K562 (cell line): Measurements from ENCODE around the gene PRKRIP1.

Experiments used
- CHD2 ChIP-seq: IDR thresholded peaks from 2 replicates; pipeline ENCODE4 v1.6.1; 2011; ENCODE audit warnings: low read depth, low read length
- EZH2 ChIP-seq: IDR thresholded peaks from 2 replicates; pipeline ENCODE4 v1.6.1; 2012; ENCODE audit warnings: low read depth, mild to moderate bottlenecking, inconsistent platforms, low read length, borderline replicate concordance
- HDAC1 ChIP-seq, 2 experiments: fragments of 450-650 bp; IDR thresholded peaks; 2 replicates each; pipeline ENCODE4 v1.6.1; 2016 to 2017; ENCODE audit warnings: inconsistent platforms in 1 of 2, mild to moderate bottlenecking in 1 of 2, moderate library complexity in 1 of 2
- KDM1A ChIP-seq, 2 experiments: fragments of 450-650 bp; IDR thresholded peaks; 2 replicates each; pipeline ENCODE4 v1.6.1; 2016; ENCODE audit warnings: mild to moderate bottlenecking in 2 of 2
- NCOA2 ChIP-seq, 2 experiments: fragments of 450-650 bp; IDR thresholded peaks; 2 replicates each; pipeline ENCODE4 v1.6.1; 2018; ENCODE audit warnings: mild to moderate bottlenecking in 2 of 2, moderate library complexity in 1 of 2; ENCODE audit not compliant: partially characterized antibody in 2 of 2
- RNF2 ChIP-seq: sonication (generic); IDR thresholded peaks from 2 replicates; pipeline ENCODE4 v1.6.1; 2016
- SIRT6 ChIP-seq: IDR thresholded peaks from one replicate; pipeline ENCODE4 v1.6.1; 2012; ENCODE audit warnings: low read depth, mild to moderate bottlenecking, control low read depth, inconsistent platforms, low read length, moderate library complexity
- TRIM25 ChIP-seq: fragments of 450-650 bp; IDR thresholded peaks from 2 replicates; pipeline ENCODE4 v1.7.0; 2016; ENCODE audit warnings: borderline replicate concordance
- ZBTB1 ChIP-seq: sonication (generic); formaldehyde crosslinking; IDR thresholded peaks from 2 replicates; pipeline ENCODE4 v1.8.1; 2023; ENCODE audit warnings: missing genetic modification reagents, low read depth, mild to moderate bottlenecking, borderline replicate concordance
- ZNF318 ChIP-seq, 2 experiments: fragments of 450-650 bp; IDR thresholded peaks; 2 replicates each; pipeline ENCODE4 v1.6.1; 2016; ENCODE audit warnings: mild to moderate bottlenecking in 2 of 2, borderline replicate concordance in 1 of 2, low read depth in 1 of 2, moderate library complexity in 1 of 2
- ZNF785 ChIP-seq: fragments of 250-450 bp; sonication (Bioruptor Pico); IDR thresholded peaks from 2 replicates; pipeline ENCODE4 v1.4.0; 2020; ENCODE audit warnings: mild to moderate bottlenecking
- TF ChIP-seq, protein P1 (sequence below), 3 experiments: IDR thresholded peaks in 2 of 3; conservative IDR thresholded peaks in 1 of 3; 2 replicates each; pipeline ENCODE4 v1.5.1; 2011 to 2012; ENCODE audit warnings: low read length in 3 of 3, mild to moderate bottlenecking in 3 of 3, control low read depth in 2 of 3, improper control_type of control experiment in 1 of 3, inconsistent platforms in 1 of 3, low read depth in 1 of 3, mixed read lengths in 1 of 3, moderate library complexity in 1 of 3; ENCODE audit not compliant: insufficient read depth in 2 of 3
- TF ChIP-seq, protein P2 (sequence below), 2 experiments: IDR thresholded peaks; 2 replicates each; pipeline ENCODE4 v1.6.1; 2012; ENCODE audit warnings: improper control_type of control experiment in 2 of 2, low read depth in 2 of 2, low read length in 2 of 2, borderline replicate concordance in 1 of 2

GRCh38 chr7:102455596-102455995 lies 59.4 kb downstream of the PRKRIP1 start:
- TF ChIP-seq ZBTB1 (no peak), NCOA2 (IDR thresholded peaks at IDR 0.05; ENCODE audit: partially characterized antibody in 2 of 2) (no peak), RNF2 (no peak), EZH2 (no peak), HDAC1 (IDR thresholded peaks at IDR 0.05) (no peak), ZNF785 (CRISPR knock-in tag) (no peak), KDM1A (IDR thresholded peaks at IDR 0.05) (no peak), CHD2 (no peak), ZNF318 (IDR thresholded peaks at IDR 0.05; ENCODE audit: borderline replicate concordance in 1 of 2, low read depth in 1 of 2) (no peak), TRIM25 (no peak), SIRT6 (no peak)
- TF ChIP-seq, protein P1, sequence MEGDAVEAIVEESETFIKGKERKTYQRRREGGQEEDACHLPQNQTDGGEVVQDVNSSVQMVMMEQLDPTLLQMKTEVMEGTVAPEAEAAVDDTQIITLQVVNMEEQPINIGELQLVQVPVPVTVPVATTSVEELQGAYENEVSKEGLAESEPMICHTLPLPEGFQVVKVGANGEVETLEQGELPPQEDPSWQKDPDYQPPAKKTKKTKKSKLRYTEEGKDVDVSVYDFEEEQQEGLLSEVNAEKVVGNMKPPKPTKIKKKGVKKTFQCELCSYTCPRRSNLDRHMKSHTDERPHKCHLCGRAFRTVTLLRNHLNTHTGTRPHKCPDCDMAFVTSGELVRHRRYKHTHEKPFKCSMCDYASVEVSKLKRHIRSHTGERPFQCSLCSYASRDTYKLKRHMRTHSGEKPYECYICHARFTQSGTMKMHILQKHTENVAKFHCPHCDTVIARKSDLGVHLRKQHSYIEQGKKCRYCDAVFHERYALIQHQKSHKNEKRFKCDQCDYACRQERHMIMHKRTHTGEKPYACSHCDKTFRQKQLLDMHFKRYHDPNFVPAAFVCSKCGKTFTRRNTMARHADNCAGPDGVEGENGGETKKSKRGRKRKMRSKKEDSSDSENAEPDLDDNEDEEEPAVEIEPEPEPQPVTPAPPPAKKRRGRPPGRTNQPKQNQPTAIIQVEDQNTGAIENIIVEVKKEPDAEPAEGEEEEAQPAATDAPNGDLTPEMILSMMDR (IDR thresholded peaks at IDR 0.05 in 2 of 3, conservative IDR thresholded peaks at IDR 0.05 in 1 of 3; ENCODE audit: insufficient read depth in 2 of 3, low read depth in 1 of 3, low read length in 3 of 3), result no peak
- TF ChIP-seq, protein P2, sequence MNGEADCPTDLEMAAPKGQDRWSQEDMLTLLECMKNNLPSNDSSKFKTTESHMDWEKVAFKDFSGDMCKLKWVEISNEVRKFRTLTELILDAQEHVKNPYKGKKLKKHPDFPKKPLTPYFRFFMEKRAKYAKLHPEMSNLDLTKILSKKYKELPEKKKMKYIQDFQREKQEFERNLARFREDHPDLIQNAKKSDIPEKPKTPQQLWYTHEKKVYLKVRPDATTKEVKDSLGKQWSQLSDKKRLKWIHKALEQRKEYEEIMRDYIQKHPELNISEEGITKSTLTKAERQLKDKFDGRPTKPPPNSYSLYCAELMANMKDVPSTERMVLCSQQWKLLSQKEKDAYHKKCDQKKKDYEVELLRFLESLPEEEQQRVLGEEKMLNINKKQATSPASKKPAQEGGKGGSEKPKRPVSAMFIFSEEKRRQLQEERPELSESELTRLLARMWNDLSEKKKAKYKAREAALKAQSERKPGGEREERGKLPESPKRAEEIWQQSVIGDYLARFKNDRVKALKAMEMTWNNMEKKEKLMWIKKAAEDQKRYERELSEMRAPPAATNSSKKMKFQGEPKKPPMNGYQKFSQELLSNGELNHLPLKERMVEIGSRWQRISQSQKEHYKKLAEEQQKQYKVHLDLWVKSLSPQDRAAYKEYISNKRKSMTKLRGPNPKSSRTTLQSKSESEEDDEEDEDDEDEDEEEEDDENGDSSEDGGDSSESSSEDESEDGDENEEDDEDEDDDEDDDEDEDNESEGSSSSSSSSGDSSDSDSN (IDR thresholded peaks at IDR 0.05; ENCODE audit: borderline replicate concordance in 1 of 2, low read depth in 2 of 2, low read length in 2 of 2), result no peak
